ENCODE results near the gene LGALSL.

LGALSL gene

GRCh38 chr2:64419596-64420165 is 34.3 kb upstream of the LGALSL start:
- DNase-seq (ENCODE audit: insufficient read length, low spot score) (no peak), FAIRE-seq (no peak)
- no peak for TF ChIP-seq TAF1 (IDR thresholded peaks at IDR 0.05; ENCODE audit: low read depth, low read length)
- no peak for TF ChIP-seq POLR2AphosphoS5 (IDR thresholded peaks at IDR 0.05; ENCODE audit: low read depth, low read length)
- TF ChIP-seq POU2F2 (IDR thresholded peaks at IDR 0.05; ENCODE audit: low read depth, low read length), result no peak
- no peak for TF ChIP-seq PAX5 (IDR thresholded peaks at IDR 0.05; ENCODE audit: insufficient read depth, low read length, severe bottlenecking)
- no peak for TF ChIP-seq POLR2A (IDR thresholded peaks at IDR 0.05; ENCODE audit: low read depth, low read length)
- TF ChIP-seq SPI1 (IDR thresholded peaks at IDR 0.05; ENCODE audit: low read depth, low read length), result no peak

GRCh38 chr2:64420677-64421076 is 33.3 kb upstream of the LGALSL start:
- no peak for FAIRE-seq
- no peak for TF ChIP-seq PAX5 (IDR thresholded peaks at IDR 0.05; ENCODE audit: insufficient read depth, low read length, severe bottlenecking)
- TF ChIP-seq SPI1 (IDR thresholded peaks at IDR 0.05; ENCODE audit: low read depth, low read length), result no peak
- TF ChIP-seq POU2F2 (IDR thresholded peaks at IDR 0.05; ENCODE audit: low read depth, low read length), result no peak
- TF ChIP-seq TAF1 (IDR thresholded peaks at IDR 0.05; ENCODE audit: low read depth, low read length), result no peak
- TF ChIP-seq POLR2AphosphoS5 (IDR thresholded peaks at IDR 0.05; ENCODE audit: low read depth, low read length), result no peak
- TF ChIP-seq POLR2A (IDR thresholded peaks at IDR 0.05; ENCODE audit: low read depth, low read length), result no peak

GRCh38 chr2:64421201-64421600 is 32.8 kb upstream of the LGALSL start:
- TF ChIP-seq POLR2AphosphoS5 (IDR thresholded peaks at IDR 0.05; ENCODE audit: low read depth, low read length) (no peak), TAF1 (IDR thresholded peaks at IDR 0.05; ENCODE audit: low read depth, low read length) (no peak), SPI1 (IDR thresholded peaks at IDR 0.05; ENCODE audit: low read depth, low read length) (no peak), POU2F2 (IDR thresholded peaks at IDR 0.05; ENCODE audit: low read depth, low read length) (no peak), POLR2A (IDR thresholded peaks at IDR 0.05; ENCODE audit: low read depth, low read length) (no peak), PAX5 (IDR thresholded peaks at IDR 0.05; ENCODE audit: insufficient read depth, low read length, severe bottlenecking) (no peak)
- DNase-seq (ENCODE audit: insufficient read length, low spot score), result no peak
- FAIRE-seq, result no peak

More at GRCh38 chr2:64420677-64421076, 33.3 kb upstream of the LGALSL start:
- DNase-seq (ENCODE audit: insufficient read length, low spot score), result no peak

- DNase-seq (ENCODE audit: insufficient read length, low spot score) (no peak), FAIRE-seq (no peak)
- no peak for TF ChIP-seq TAF1 (IDR thresholded peaks at IDR 0.05; ENCODE audit: low read depth, low read length)
- no peak for TF ChIP-seq POLR2AphosphoS5 (IDR thresholded peaks at IDR 0.05; ENCODE audit: low read depth, low read length)
- no peak for TF ChIP-seq PAX5 (IDR thresholded peaks at IDR 0.05; ENCODE audit: insufficient read depth, low read length, severe bottlenecking)
- TF ChIP-seq POLR2A (IDR thresholded peaks at IDR 0.05; ENCODE audit: low read depth, low read length), result no peak
- TF ChIP-seq POU2F2 (IDR thresholded peaks at IDR 0.05; ENCODE audit: low read depth, low read length), result no peak
- TF ChIP-seq SPI1 (IDR thresholded peaks at IDR 0.05; ENCODE audit: low read depth, low read length), result no peak; the same call in 1 of the 2 replicates
Observed at GRCh38 chr2:64422466-64422865, 31.5 kb upstream of the LGALSL start.

- TF ChIP-seq POLR2A (IDR thresholded peaks at IDR 0.05; ENCODE audit: low read depth, low read length), result no peak
- DNase-seq (ENCODE audit: insufficient read length, low spot score), result no peak
- peak; percentile 13 for FAIRE-seq
Observed at GRCh38 chr2:64423303-64423702, 30.7 kb upstream of the LGALSL start.

- TF ChIP-seq TAF1 (IDR thresholded peaks at IDR 0.05; ENCODE audit: low read depth, low read length) (no peak), POLR2A (IDR thresholded peaks at IDR 0.05; ENCODE audit: low read depth, low read length) (no peak), SPI1 (IDR thresholded peaks at IDR 0.05; ENCODE audit: low read depth, low read length) (no peak)
- FAIRE-seq (no peak), DNase-seq (ENCODE audit: insufficient read length, low spot score) (no peak)
Observed at GRCh38 chr2:64424416-64424987, 29.5 kb upstream of the LGALSL start.

- TF ChIP-seq PAX5 (IDR thresholded peaks at IDR 0.05; ENCODE audit: insufficient read depth, low read length, severe bottlenecking), result no peak
- no peak for TF ChIP-seq POLR2AphosphoS5 (IDR thresholded peaks at IDR 0.05; ENCODE audit: low read depth, low read length)
- no peak for TF ChIP-seq TAF1 (IDR thresholded peaks at IDR 0.05; ENCODE audit: low read depth, low read length)
- TF ChIP-seq POU2F2 (IDR thresholded peaks at IDR 0.05; ENCODE audit: low read depth, low read length), result no peak
- TF ChIP-seq SPI1 (IDR thresholded peaks at IDR 0.05; ENCODE audit: low read depth, low read length), result no peak
- TF ChIP-seq POLR2A (IDR thresholded peaks at IDR 0.05; ENCODE audit: low read depth, low read length), result no peak
- DNase-seq (ENCODE audit: insufficient read length, low spot score), result no peak
- no peak for FAIRE-seq
Observed at GRCh38 chr2:64426183-64426952, 27.6 kb upstream of the LGALSL start.

GRCh38 chr2:64434039-64434657 is 19.8 kb upstream of the LGALSL start:
- FAIRE-seq, result no peak
- TF ChIP-seq POU2F2 (IDR thresholded peaks at IDR 0.05; ENCODE audit: low read depth, low read length) (no peak), PAX5 (IDR thresholded peaks at IDR 0.05; ENCODE audit: insufficient read depth, low read length, severe bottlenecking) (no peak), POLR2AphosphoS5 (IDR thresholded peaks at IDR 0.05; ENCODE audit: low read depth, low read length) (no peak), POLR2A (IDR thresholded peaks at IDR 0.05; ENCODE audit: low read depth, low read length) (no peak), TAF1 (IDR thresholded peaks at IDR 0.05; ENCODE audit: low read depth, low read length) (no peak), SPI1 (IDR thresholded peaks at IDR 0.05; ENCODE audit: low read depth, low read length) (no peak)
- DNase-seq (ENCODE audit: insufficient read length, low spot score), result no peak

GRCh38 chr2:64437883-64438282 is 16.1 kb upstream of the LGALSL start:
- no peak for TF ChIP-seq TAF1 (IDR thresholded peaks at IDR 0.05; ENCODE audit: low read depth, low read length)
- TF ChIP-seq PAX5 (IDR thresholded peaks at IDR 0.05; ENCODE audit: insufficient read depth, low read length, severe bottlenecking), result no peak
- no peak for TF ChIP-seq POU2F2 (IDR thresholded peaks at IDR 0.05; ENCODE audit: low read depth, low read length)
- no peak for TF ChIP-seq POLR2AphosphoS5 (IDR thresholded peaks at IDR 0.05; ENCODE audit: low read depth, low read length)
- no peak for TF ChIP-seq POLR2A (IDR thresholded peaks at IDR 0.05; ENCODE audit: low read depth, low read length)
- no peak for TF ChIP-seq SPI1 (IDR thresholded peaks at IDR 0.05; ENCODE audit: low read depth, low read length)
- DNase-seq (ENCODE audit: insufficient read length, low spot score) (no peak), FAIRE-seq (no peak)

Data from GM12891 (cell line).